H1 (cell line): Measurements from ENCODE around the gene BPIFB6. TPM values are rescaled to one million over a fixed set of nuclear protein-coding genes. Genes with fewer than 3 reads are reported as not detected.

Experiments used
- CTCF ChIA-PET: fragments of 300-600 bp; sonication (Branson Sonifier 250); formaldehyde crosslinking; loops from one replicate; lab custom pipeline; 2021; ENCODE audit not compliant: partially characterized antibody; lab: Charles Lee
- POLR2A ChIA-PET: fragments of 300-600 bp; sonication (Branson Sonifier 250); formaldehyde crosslinking; loops from one replicate; lab custom pipeline; 2021; ENCODE audit warnings: inconsistent platforms; ENCODE audit not compliant: partially characterized antibody; lab: Charles Lee
- DNase-seq, 2 experiments: peaks; one replicate each; pipeline versions ENCODE4 v3.0.0 to v3.0.0-alpha.2; 2010 to 2022; ENCODE audit warnings: low spot score in 2 of 2, low read depth in 1 of 2, mixed read lengths in 1 of 2
- FAIRE-seq: peaks from 2 replicates; lab custom pipeline; 2011; peaks lifted over from hg19 to GRCh38; lab: Jason Lieb, UNC
- H2AFZ ChIP-seq: 2 replicates; pipeline ENCODE4 v1.8.1; 2012; ENCODE audit warnings: low read length, inconsistent platforms
- H2AK5ac ChIP-seq: 2 replicates; pipeline ENCODE4 v1.6.1; 2013; ENCODE audit warnings: low read depth, low read length
- H2BK120ac ChIP-seq: replicated peaks from 2 replicates; pipeline ENCODE3; 2013; ENCODE audit warnings: low read depth, low read length, inconsistent platforms
- H2BK12ac ChIP-seq: 2 replicates; pipeline ENCODE4 v1.6.1; 2013; ENCODE audit warnings: low read depth, low read length
- H2BK15ac ChIP-seq: 2 replicates; pipeline ENCODE4 v1.6.1; 2013; ENCODE audit warnings: low read length
- H2BK20ac ChIP-seq: 2 replicates; pipeline ENCODE4 v1.6.1; 2013; ENCODE audit warnings: low read length
- H2BK5ac ChIP-seq: 2 replicates; pipeline ENCODE4 v1.6.1; 2013; ENCODE audit warnings: low read depth, low read length
- H3K14ac ChIP-seq: 2 replicates; pipeline ENCODE4 v1.6.1; 2013; ENCODE audit warnings: inconsistent platforms; ENCODE audit not compliant: insufficient read length
- H3K18ac ChIP-seq: 2 replicates; pipeline ENCODE4 v1.6.1; 2013; ENCODE audit warnings: low read length; ENCODE audit errors: extremely low read depth
- H3K23ac ChIP-seq: 2 replicates; pipeline ENCODE4 v1.6.1; 2013; ENCODE audit warnings: inconsistent platforms; ENCODE audit not compliant: insufficient read length
- H3K23me2 ChIP-seq: 2 replicates; pipeline ENCODE4 v1.6.1; 2013; ENCODE audit warnings: low read depth, low read length
- H3K27ac ChIP-seq: 2 replicates; pipeline ENCODE4 v1.6.1; 2011; ENCODE audit warnings: low read depth, low read length, inconsistent platforms
- H3K27me3 ChIP-seq, 4 experiments: replicated peaks in 1 of 4; 1 replicate in 1 of 4; 2 replicates in 3 of 4; pipeline versions ENCODE4 v1.6.1 to v1.8.1; 2011 to 2013; ENCODE audit warnings: low read length in 3 of 4, mild to moderate bottlenecking in 3 of 4, inconsistent platforms in 2 of 4, mixed read lengths in 2 of 4, moderate library complexity in 1 of 4; ENCODE audit not compliant: control insufficient read depth in 3 of 4, insufficient read depth in 3 of 4; ENCODE audit errors: extremely low read depth in 1 of 4
- H3K36me3 ChIP-seq, 4 experiments: 2 replicates each; pipeline versions ENCODE4 v1.6.1 to v1.8.1; 2011 to 2013; ENCODE audit warnings: mild to moderate bottlenecking in 4 of 4, low read length in 3 of 4, moderate library complexity in 2 of 4, control low read depth in 1 of 4, inconsistent platforms in 1 of 4; ENCODE audit not compliant: insufficient read depth in 4 of 4, control insufficient read depth in 2 of 4
- H3K4ac ChIP-seq: replicated peaks from 2 replicates; pipeline ENCODE3; 2013; ENCODE audit warnings: low read length, low read depth, mixed read lengths, inconsistent platforms; ENCODE audit not compliant: insufficient read length
- H3K4me1 ChIP-seq, 4 experiments: replicated peaks in 1 of 4; 1 replicate in 1 of 4; 2 replicates in 3 of 4; pipeline versions ENCODE4 v1.6.1 to v1.8.1; 2011 to 2013; ENCODE audit warnings: low read length in 3 of 4, inconsistent platforms in 2 of 4, mixed read lengths in 1 of 4; ENCODE audit not compliant: insufficient read depth in 4 of 4, control insufficient read depth in 3 of 4
- H3K4me2 ChIP-seq, 2 experiments: 2 replicates each; pipeline versions ENCODE4 v1.6.1 to v1.8.1; 2011 to 2013; ENCODE audit warnings: low read depth in 2 of 2, low read length in 2 of 2, control low read depth in 1 of 2, inconsistent platforms in 1 of 2, mild to moderate bottlenecking in 1 of 2; ENCODE audit not compliant: insufficient read depth in 1 of 2
- H3K4me3 ChIP-seq, 4 experiments: fragments of 200-600, 300-600 bp in 1 of 4; sonication (generic), shearing (Covaris generic), sonication (Bioruptor Twin) in 1 of 4; 2 replicates each; pipeline versions ENCODE4 v1.5.1 to v1.8.1; 2011 to 2016; ENCODE audit warnings: low read length in 4 of 4, low read depth in 3 of 4, control low read depth in 2 of 4, inconsistent platforms in 2 of 4, mild to moderate bottlenecking in 2 of 4, mixed read lengths in 1 of 4, moderate library complexity in 1 of 4; ENCODE audit not compliant: insufficient read depth in 2 of 4; ENCODE audit errors: extremely low read depth in 1 of 4
- H3K56ac ChIP-seq: replicated peaks from 2 replicates; pipeline ENCODE3; 2013; ENCODE audit warnings: low read depth, mild to moderate bottlenecking, mixed read lengths, low read length, inconsistent platforms; ENCODE audit not compliant: insufficient read length
- H3K79me1 ChIP-seq: 2 replicates; pipeline ENCODE4 v1.6.1; 2013; ENCODE audit warnings: low read depth, low read length, control low read depth
- H3K79me2 ChIP-seq, 2 experiments: 2 replicates each; pipeline versions ENCODE4 v1.6.1 to v1.8.1; 2012 to 2013; ENCODE audit warnings: low read length in 2 of 2, mild to moderate bottlenecking in 2 of 2, inconsistent platforms in 1 of 2; ENCODE audit not compliant: insufficient read depth in 2 of 2, control insufficient read depth in 1 of 2
- H3K9ac ChIP-seq, 4 experiments: replicated peaks in 1 of 4; 1 replicate in 1 of 4; 2 replicates in 3 of 4; pipeline versions ENCODE4 v1.6.1 to v1.8.1; 2011 to 2013; ENCODE audit warnings: low read depth in 3 of 4, low read length in 3 of 4, control low read depth in 2 of 4, mild to moderate bottlenecking in 2 of 4, moderate library complexity in 2 of 4, inconsistent platforms in 1 of 4; ENCODE audit errors: extremely low read depth in 1 of 4
- H3K9me3 ChIP-seq, 2 experiments: 2 replicates each; pipeline versions ENCODE4 v1.6.1 to v1.8.1; 2012 to 2013; ENCODE audit warnings: mild to moderate bottlenecking in 2 of 2, moderate library complexity in 2 of 2, control low read depth in 1 of 2, inconsistent platforms in 1 of 2, low read depth in 1 of 2, low read length in 1 of 2, mixed read lengths in 1 of 2; ENCODE audit not compliant: insufficient read depth in 2 of 2
- H4K20me1 ChIP-seq, 2 experiments: replicated peaks in 1 of 2; 2 replicates each; pipeline versions ENCODE3 to v1.8.1; 2011 to 2013; ENCODE audit warnings: inconsistent platforms in 2 of 2, low read length in 2 of 2, mild to moderate bottlenecking in 1 of 2; ENCODE audit not compliant: insufficient read depth in 2 of 2, control insufficient read depth in 1 of 2
- H4K5ac ChIP-seq: 2 replicates; pipeline ENCODE4 v1.6.1; 2013; ENCODE audit warnings: low read length, low read depth, mixed read lengths, inconsistent platforms; ENCODE audit not compliant: insufficient read length
- H4K8ac ChIP-seq: 2 replicates; pipeline ENCODE4 v1.8.0; 2013; ENCODE audit warnings: mild to moderate bottlenecking, moderate library complexity, low read length, inconsistent platforms; ENCODE audit not compliant: insufficient read depth; ENCODE audit errors: extremely low read depth
- H4K91ac ChIP-seq: replicated peaks from 2 replicates; pipeline ENCODE3; 2013; ENCODE audit warnings: low read length, mixed read lengths, inconsistent platforms; ENCODE audit not compliant: insufficient read length
- BCL11A ChIP-seq, 2 experiments: IDR thresholded peaks; one replicate each; pipeline ENCODE4 v1.6.1; 2011; ENCODE audit warnings: low read depth in 2 of 2, low read length in 2 of 2, mild to moderate bottlenecking in 2 of 2
- CTBP2 ChIP-seq: IDR thresholded peaks from 2 replicates; pipeline ENCODE4 v1.7.0; 2011; ENCODE audit warnings: borderline replicate concordance, mild to moderate bottlenecking, moderate library complexity, mixed read lengths, low read length; ENCODE audit not compliant: insufficient read depth, insufficient read length
- EGR1 ChIP-seq: IDR thresholded peaks from 2 replicates; pipeline ENCODE4 v1.6.1; 2011; ENCODE audit warnings: low read depth, low read length, borderline replicate concordance
- EZH2 ChIP-seq: fragments of 200-600 bp; sonication (generic); IDR thresholded peaks from 2 replicates; pipeline ENCODE4 v1.7.1; 2012; ENCODE audit warnings: low read depth, mild to moderate bottlenecking, moderate library complexity, low read length, inconsistent platforms; ENCODE audit not compliant: severe bottlenecking
- JUN ChIP-seq: IDR thresholded peaks from 2 replicates; pipeline ENCODE4 v1.6.1; 2011; ENCODE audit warnings: low read depth, mild to moderate bottlenecking, improper control_type of control experiment, low read length
- JUND ChIP-seq: IDR thresholded peaks from 2 replicates; pipeline ENCODE4 v1.6.1; 2011; ENCODE audit warnings: mild to moderate bottlenecking, improper control_type of control experiment, low read length
- PHF8 ChIP-seq: fragments of 200-600 bp; sonication (generic); conservative IDR thresholded peaks from 2 replicates; pipeline ENCODE4 v1.7.1; 2012; ENCODE audit warnings: low read depth, mild to moderate bottlenecking, inconsistent platforms, low read length, moderate library complexity
- POLR2A ChIP-seq, 2 experiments: IDR thresholded peaks; 1 replicate in 1 of 2; 2 replicates in 1 of 2; pipeline ENCODE4 v1.6.1; 2011; ENCODE audit warnings: low read depth in 2 of 2, low read length in 2 of 2, mild to moderate bottlenecking in 2 of 2; ENCODE audit errors: control extremely low read depth in 1 of 2
- POLR2AphosphoS5 ChIP-seq: IDR thresholded peaks from 2 replicates; pipeline ENCODE4 v1.6.1; 2011; ENCODE audit warnings: low read depth, low read length
- RXRA ChIP-seq: IDR thresholded peaks from 2 replicates; pipeline ENCODE4 v1.6.1; 2011; ENCODE audit warnings: low read depth, mild to moderate bottlenecking, low read length, moderate library complexity; ENCODE audit not compliant: insufficient read depth
- SAP30 ChIP-seq: fragments of 300-600 bp; sonication (generic); IDR thresholded peaks from 2 replicates; pipeline ENCODE4 v1.7.1; 2012; ENCODE audit warnings: low read length, moderate library complexity, mild to moderate bottlenecking, inconsistent platforms; ENCODE audit not compliant: insufficient read depth, insufficient replicate concordance
- SIRT6 ChIP-seq: IDR thresholded peaks from one replicate; pipeline ENCODE4 v1.7.1; 2012; ENCODE audit warnings: low read length, inconsistent platforms
- SP1 ChIP-seq: IDR thresholded peaks from 2 replicates; pipeline ENCODE4 v1.6.1; 2011; ENCODE audit warnings: low read depth, low read length
- TCF12 ChIP-seq: IDR thresholded peaks from 2 replicates; pipeline ENCODE4 v1.6.1; 2011; ENCODE audit warnings: low read depth, mild to moderate bottlenecking, low read length
- YY1 ChIP-seq: IDR thresholded peaks from 2 replicates; pipeline ENCODE4 v1.6.1; 2011; ENCODE audit warnings: low read depth, mild to moderate bottlenecking, low read length
- ZNF274 ChIP-seq: IDR thresholded peaks from 2 replicates; pipeline ENCODE4 v1.7.0; 2012; ENCODE audit warnings: low read length, borderline replicate concordance; ENCODE audit errors: extremely low read depth
- WGBS, 2 experiments: shearing (Covaris generic) in 1 of 2; methylation state at CpG; one replicate each; pipeline versions ENCODE4 v1.1.6 to v1.1.7; 2013 to 2015; ENCODE audit warnings: low lambda C conversion rate in 2 of 2, mixed read lengths in 2 of 2, inconsistent platforms in 1 of 2, low coverage in 1 of 2, missing lambda C conversion rate in 1 of 2; ENCODE audit not compliant: insufficient replicate concordance in 2 of 2, insufficient coverage in 1 of 2, insufficient read length in 1 of 2; ENCODE audit errors: extremely low coverage in 1 of 2, missing lambda C conversion rate in 1 of 2; 5-methylcytosine and 5-hydroxymethylcytosine counted together
- polyA plus RNA-seq, 7 experiments: library from polyadenylated mRNA; depleted of rRNA in 3 of 7; stranded (reverse) in 5 of 7; unstranded in 2 of 7; fragments of >200 nt in 5 of 7; fragments of 200-250 nt in 2 of 7; gene quantifications; 1 replicate in 5 of 7; 2 replicates in 1 of 7; 4 replicates in 1 of 7; pipeline versions ENCODE4 v1.2.1 to v1.2.3, GENCODE V29; 2011 to 2013; ENCODE audit warnings: missing spikeins in 2 of 7, mixed read lengths in 2 of 7
- total RNA-seq: library from RNA; stranded (reverse); fragmentation: NEBNext Ultra II Directional; extraction: Animal tissue kit (Norgen Biotek cat#: 25700); gene quantifications from 2 replicates; pipeline ENCODE4 v1.2.1, GENCODE V29; 2021

The BPIFB6 gene
- total and polyA plus RNA-seq, 2 of the 8 experiments (the other 6 are each of a cell fraction or from before 2014, with no cell fraction given), result not detected

DNA sequence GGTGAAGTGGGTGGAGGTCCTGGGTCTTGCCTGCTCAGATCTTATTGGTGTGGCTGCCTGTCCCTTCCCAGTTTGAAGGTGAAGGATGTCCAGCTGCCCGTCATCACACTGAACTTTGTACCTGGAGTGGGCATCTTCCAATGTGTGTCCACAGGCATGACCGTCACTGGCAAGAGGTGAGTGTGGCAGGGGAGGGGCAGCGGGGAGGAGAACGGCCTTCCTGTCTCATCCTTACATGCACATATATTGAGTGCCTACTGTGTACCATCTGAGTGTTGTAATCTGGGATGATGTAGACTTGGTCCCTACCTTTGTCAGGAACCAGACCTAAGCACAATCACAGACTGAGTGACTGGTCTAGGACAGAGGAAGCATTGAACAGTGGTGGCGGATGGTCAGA lies 2.7 kb downstream of the BPIFB6 start:
- no peak overlapping the region for H3K14ac ChIP-seq
- H3K79me1 ChIP-seq, result no peaks in the 10 kb centered on the region
- no peak overlapping the region for H2BK120ac ChIP-seq
- no peak overlapping the region for H3K4ac ChIP-seq
- no peak overlapping the region for H2BK20ac ChIP-seq
- no peaks in the 10 kb centered on the region for H4K20me1 ChIP-seq
- H2BK5ac ChIP-seq, result no peak overlapping the region
- WGBS, 2 experiments, result 78% methylated on average over 5 of the region's 5 CpGs; no CpG with 5 or more reads in 1 of the 2 experiments
- ChIA-PET POLR2A (no interaction called here), CTCF (no interaction called here)
- H4K8ac ChIP-seq, result no peak overlapping the region
- no peak overlapping the region for H3K9ac ChIP-seq
- FAIRE-seq (no peak), DNase-seq (no peak)
- no peak overlapping the region for H2AK5ac ChIP-seq
- H3K36me3 ChIP-seq, result no peaks in the 10 kb centered on the region
- H3K9me3 ChIP-seq, result no peaks in the 10 kb centered on the region
- no peaks in the 10 kb centered on the region for H3K27me3 ChIP-seq
- peaks cover 7% of the 10 kb centered on the region; the same call in 1 of the 2 replicates for H3K23me2 ChIP-seq
- no peak overlapping the region for H2AFZ ChIP-seq
- no peak overlapping the region for H3K56ac ChIP-seq
- H2BK15ac ChIP-seq, result no peak overlapping the region
- H2BK12ac ChIP-seq, result no peak overlapping the region
- no peak overlapping the region for H4K5ac ChIP-seq
- H3K4me3 ChIP-seq, result no peak overlapping the region
- no peak overlapping the region for H3K23ac ChIP-seq
- no peak overlapping the region for H3K27ac ChIP-seq
- no peaks in the 10 kb centered on the region for H3K79me2 ChIP-seq
- no peaks in the 10 kb centered on the region for H3K4me1 ChIP-seq
- H3K4me2 ChIP-seq, result no peak overlapping the region
- H3K18ac ChIP-seq, result no peak overlapping the region
- TF ChIP-seq JUND, result no peak
- no peak for TF ChIP-seq SIRT6
- no peak for TF ChIP-seq EGR1
- TF ChIP-seq TCF12, result no peak
- TF ChIP-seq SAP30, result no peak
- TF ChIP-seq CTBP2, result no peak
- no peak for TF ChIP-seq JUN
- no peak for TF ChIP-seq BCL11A (IDR thresholded peaks at IDR 0.05; ENCODE audit: low read depth in 2 of 2, low read length in 2 of 2)
- TF ChIP-seq RXRA, result no peak
- TF ChIP-seq EZH2, result no peak
- no peak for TF ChIP-seq POLR2A (IDR thresholded peaks at IDR 0.05; ENCODE audit: control extremely low read depth in 1 of 2, low read depth in 2 of 2, low read length in 2 of 2)
- no peak for TF ChIP-seq POLR2AphosphoS5
- no peak for TF ChIP-seq SP1
- TF ChIP-seq PHF8, result no peak
- no peak for TF ChIP-seq ZNF274
- no peak for TF ChIP-seq YY1
- H4K91ac ChIP-seq, result no peak overlapping the region
